A673 (cell line): ENCODE data around the gene C1R.
"Not testable (repeated sequence)": the region's sequence is repeated elsewhere in the genome, so short reads cannot be mapped to it uniquely, and the experiment has no call there.

ENCODE experiments used
- CTCF ChIP-seq: fragments of 300-800, 200-600 bp; sonication (generic); conservative IDR thresholded peaks from 2 replicates; pipeline ENCODE4 v1.5.1; 2017; ENCODE audit warnings: low read depth, mild to moderate bottlenecking, antibody characterized with exemption, low read length, moderate library complexity, mixed read lengths
- EZH2 ChIP-seq: fragments of 200-600 bp; sonication (generic); IDR thresholded peaks from 2 replicates; pipeline ENCODE4 v1.6.1; 2017; ENCODE audit warnings: borderline replicate concordance, low read depth, mild to moderate bottlenecking, mixed read lengths, antibody characterized with exemption, low read length; ENCODE audit not compliant: poor library complexity, severe bottlenecking

GRCh38 chr12:7107181-7107580, 14.9 kb upstream of the C1R start:
- TF ChIP-seq EZH2, CTCF: not testable (repeated sequence)
